GM19467 (cell line): ENCODE data around the gene FAM229A.
"Not testable (repeated sequence)": the region's sequence is repeated elsewhere in the genome, so short reads cannot be mapped to it uniquely, and the experiment has no call there.

ENCODE experiments used
- ATAC-seq: cut with Tn5 transposase; IDR thresholded peaks from one replicate; pipeline ENCODE4 v1.9.1; 2021; ENCODE audit warnings: mild to moderate bottlenecking, moderate library complexity; ENCODE audit not compliant: unreplicated experiment

FAM229A gene

DNA sequence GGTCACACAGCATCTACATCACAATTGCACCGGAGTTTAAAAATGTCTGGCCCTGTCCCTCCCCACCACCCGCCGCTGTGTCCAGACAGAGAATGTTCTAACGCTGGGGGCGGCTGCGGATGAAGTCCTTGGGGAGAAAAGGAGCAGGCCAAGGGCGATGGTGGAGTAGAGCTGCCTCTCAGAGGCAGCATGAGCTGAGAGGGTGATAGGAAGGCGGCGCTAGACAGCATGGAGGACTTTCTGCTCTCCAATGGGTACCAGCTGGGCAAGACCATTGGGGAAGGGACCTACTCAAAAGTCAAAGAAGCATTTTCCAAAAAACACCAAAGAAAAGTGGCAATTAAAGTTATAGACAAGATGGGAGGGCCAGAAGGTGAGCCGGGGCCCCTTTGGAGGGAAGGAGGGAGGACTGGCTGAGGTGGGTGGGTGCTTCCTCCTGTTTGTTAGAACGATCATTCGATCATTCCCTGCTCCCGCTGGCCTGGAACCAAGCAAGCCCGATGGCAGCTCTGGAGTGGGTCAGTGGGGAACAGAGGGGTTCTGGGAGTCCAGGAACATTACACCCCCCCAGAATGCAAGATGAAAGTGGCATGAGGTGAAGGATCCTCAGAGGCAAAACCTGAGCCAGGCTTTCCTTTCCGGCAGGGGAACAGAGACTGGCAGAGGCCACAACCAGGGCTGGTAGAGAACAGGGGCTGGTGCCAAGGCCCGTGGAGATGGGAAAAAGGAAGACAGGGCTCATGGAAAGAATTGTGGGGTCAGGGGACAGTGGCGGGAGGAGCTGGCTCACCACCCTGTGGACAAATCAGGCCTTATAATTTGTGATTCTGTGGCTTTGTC is at the start of gene FAM229A, which contains the start of gene TSSK3:
TSS of gene FAM229A (minus strand) at position 12 of the 840 bp plus-strand sequence. CDS start 394 bp downstream, outside the sequence.
TSS of gene TSSK3 (plus strand) at position 66 of the 840 bp plus-strand sequence. CDS start at position 229, 163 bp downstream.
- no peak for ATAC-seq

GRCh38 chr1:32411261-32411660 is 49.0 kb upstream of the FAM229A start:
- ATAC-seq = no peak

GRCh38 chr1:32406629-32407111 is 44.4 kb upstream of the FAM229A start:
- no peak for ATAC-seq

DNA sequence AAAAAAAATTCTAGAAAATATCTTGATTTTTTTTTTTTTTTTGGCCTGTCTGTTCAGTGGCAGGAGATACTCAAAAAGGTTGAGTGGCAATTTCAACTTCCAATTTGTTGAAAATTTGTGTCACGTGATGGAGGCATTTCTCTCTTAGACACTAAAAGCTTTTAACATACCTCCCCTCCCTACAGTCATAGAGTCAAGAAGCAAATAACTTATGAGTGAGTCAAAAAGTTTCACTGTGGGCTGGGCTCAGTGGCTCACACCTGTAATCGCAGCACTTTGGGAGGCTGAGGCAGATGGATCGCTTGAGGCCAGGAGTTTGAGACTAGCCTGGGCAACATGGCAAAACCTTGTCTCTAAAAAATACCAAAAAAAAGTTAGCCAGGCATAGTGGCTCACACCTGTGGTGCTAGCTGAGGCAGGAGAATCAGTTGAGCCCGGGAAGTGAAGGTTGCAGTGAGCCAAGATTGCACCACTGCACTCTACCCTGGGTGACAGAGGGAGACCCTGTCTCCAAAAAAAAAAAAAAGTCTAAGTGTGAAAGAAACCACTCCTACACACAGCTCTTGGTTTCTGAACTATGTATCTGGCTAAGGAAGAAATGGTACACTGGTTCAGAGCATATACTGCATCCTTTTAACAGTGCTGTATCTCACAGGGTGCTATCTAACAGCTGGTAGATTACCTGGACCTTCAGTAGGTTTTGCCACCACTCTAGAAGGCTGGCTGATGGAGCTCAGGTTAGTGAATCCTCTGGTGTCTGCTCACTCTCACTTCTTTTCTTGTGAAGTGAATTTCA is 43.6 kb upstream of the FAM229A start:
- ATAC-seq = no peak

- no peak for ATAC-seq
Measured at GRCh38 chr1:32404946-32405345, 42.7 kb upstream of the FAM229A start.

DNA sequence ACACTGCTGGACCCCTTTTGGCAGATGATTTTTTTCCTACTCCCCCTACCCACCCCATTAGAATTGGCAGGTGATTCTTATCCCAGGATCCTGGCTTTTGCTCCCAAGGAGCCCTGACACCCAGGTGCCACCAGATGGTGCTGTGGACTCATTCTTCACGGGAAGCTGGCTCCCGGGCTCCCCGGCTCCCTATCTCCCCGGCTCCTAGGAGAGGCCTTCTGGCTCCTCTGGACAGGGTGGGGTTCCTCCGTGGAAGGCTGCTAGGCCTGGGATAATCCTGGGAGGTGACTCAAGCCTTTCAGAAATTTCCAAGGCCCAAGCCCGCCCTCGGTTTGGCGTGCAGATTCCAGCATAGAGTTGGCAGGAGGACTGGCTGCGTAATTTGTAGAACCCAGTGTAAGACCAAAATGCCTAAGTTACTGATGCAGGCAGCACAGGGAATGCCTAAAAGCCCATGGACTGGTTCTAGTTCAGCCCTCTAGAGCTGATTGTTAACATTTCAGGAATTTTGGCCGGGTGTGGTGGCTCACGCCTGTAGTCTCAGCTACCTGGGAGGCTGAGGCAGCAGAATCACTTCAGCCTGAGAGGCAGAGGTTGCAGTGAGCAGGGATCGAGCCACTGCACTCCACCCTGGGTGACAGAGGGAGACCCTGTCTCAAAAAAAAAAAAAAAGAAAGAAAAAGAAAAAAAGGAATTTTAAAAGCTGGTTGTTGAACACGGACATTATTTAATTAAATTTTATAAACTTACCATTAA is 38.8 kb upstream of the FAM229A start:
- no peak for ATAC-seq

GRCh38 chr1:32399843-32400242 is 37.6 kb upstream of the FAM229A start:
- no peak for ATAC-seq

- ATAC-seq = no peak
Measured at GRCh38 chr1:32398401-32398800, 36.1 kb upstream of the FAM229A start.

DNA sequence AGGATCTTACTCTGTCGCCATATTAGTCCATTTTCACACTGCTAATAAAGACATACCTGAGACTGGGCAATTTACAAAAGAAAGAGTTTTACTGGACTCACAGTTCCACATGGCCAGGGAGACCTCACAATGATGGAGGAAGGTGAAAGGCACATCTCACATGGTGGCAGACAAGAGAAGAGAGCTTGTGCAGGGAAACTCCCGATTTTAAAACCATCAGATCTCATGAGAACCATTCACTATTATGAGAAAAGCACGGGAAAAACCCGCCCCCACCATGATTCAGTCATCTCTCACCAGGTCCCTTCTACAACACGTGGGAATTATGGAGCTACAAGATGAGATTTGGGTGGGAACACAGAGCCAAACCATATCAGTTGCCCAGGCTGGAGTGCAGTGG is 34.2 kb upstream of the FAM229A start:
- not testable (repeated sequence) for ATAC-seq

DNA sequence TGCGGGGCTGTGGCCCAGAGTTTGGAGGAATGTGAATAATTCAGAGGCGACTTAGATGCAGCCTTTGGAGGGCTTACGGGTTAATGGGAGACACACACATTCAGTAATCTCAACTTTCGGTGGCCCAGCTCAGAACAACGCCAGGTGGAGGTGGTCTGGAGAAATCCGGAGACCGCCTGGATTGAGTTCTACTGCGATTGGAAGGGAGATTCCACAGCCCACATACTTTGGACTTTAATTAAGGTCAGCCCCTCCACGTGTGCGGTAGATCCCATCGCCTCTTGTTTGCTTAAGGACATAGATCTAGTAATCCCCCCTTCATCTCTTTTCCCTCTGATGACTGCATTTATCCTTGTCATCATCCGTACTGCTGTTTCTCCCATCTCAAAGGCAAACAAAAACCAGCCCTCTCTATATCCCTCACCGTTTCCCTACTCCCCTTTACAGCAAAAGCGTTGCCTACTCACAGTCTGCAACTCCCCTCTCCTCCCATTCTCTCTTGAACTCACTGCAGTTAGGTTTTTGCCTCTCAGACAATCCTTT is 32.7 kb upstream of the FAM229A start:
- ATAC-seq = no peak

- peak; percentile 95 for ATAC-seq
Measured at GRCh38 chr1:32394141-32394889, 32.0 kb upstream of the FAM229A start, which contains the start of gene BSDC1. BSDC1 (minus strand) TSS chr1:32394441; CDS start chr1:32394414, 27 bp downstream.

GRCh38 chr1:32393832-32394140 is 31.5 kb upstream of the FAM229A start:
- peak; percentile 17 for ATAC-seq

DNA sequence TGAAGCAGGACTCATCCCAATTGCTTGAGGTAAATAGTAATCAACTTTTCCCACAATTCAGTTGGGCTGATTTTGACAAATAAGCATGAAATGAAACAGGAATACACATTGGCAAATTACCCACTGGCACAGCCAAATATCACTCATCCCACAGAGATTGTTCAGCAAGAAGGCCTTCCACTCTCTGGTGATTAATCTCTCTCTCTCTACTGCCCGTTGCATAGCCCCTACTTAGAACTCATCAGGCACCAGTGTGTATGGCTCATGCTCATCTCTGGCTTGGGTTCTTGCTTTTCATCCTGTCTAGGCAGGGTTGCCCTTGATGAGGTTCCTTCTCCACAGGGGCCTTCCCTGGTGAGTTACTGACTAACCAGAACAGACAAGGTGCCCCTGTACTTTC is 30.9 kb upstream of the FAM229A start:
- ATAC-seq = no peak

- no peak for ATAC-seq
Measured at GRCh38 chr1:32392325-32392724, 30.0 kb upstream of the FAM229A start.

- no peak for ATAC-seq
Measured at GRCh38 chr1:32390904-32391870, 28.9 kb upstream of the FAM229A start.

- ATAC-seq = no peak
Measured at GRCh38 chr1:32388641-32389040, 26.4 kb upstream of the FAM229A start.

DNA sequence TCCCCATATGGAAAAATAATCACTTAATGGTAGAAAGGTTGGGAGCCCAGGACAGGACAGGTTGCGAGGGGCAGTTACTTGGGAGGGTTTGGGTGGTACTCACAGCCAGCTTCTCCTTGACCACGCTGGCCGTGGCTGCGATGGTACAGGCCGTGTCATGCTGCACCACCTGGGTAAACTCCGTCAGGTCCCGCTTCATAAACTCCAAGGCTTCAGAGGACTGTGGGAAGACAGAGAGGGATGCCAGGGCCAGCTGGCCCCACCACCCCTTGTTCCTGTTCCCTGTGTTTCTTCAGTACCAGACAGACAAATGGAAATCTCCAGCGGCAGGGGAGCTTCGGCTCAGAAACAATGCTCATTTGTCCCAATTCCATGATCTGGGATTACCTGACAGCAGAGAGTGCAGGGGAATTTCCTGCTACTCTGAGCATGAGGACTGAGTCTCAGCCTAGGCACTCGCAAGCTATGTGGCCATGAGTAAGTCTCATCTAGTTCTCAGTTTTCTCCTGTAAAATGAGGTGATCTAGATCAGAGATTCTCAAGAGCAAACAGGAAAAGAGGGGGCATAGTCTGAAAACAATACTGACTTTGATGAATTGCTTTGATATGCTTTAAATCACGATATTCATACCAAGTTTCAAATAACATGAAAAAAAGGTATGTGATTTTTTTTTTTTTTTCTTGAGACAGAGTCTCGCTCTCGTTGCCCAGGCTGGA is 24.5 kb upstream of the FAM229A start:
- no peak for ATAC-seq

GRCh38 chr1:32380057-32380456 is 17.8 kb upstream of the FAM229A start:
- no peak for ATAC-seq
